IMR-90 (cell line): ENCODE results near the gene SNAPC1. TPM values are rescaled to one million over a fixed set of nuclear protein-coding genes. Genes with fewer than 3 reads are reported as not detected.

Source experiments
- ATAC-seq: fragments of 200-7000 bp; cut with Tn5 transposase; 2 replicates; pipeline ENCODE4 v1.9.1; 2020; ENCODE audit warnings: low read depth, mild to moderate bottlenecking, moderate library complexity
- BruUV-seq: library from RNA; stranded (reverse); fragments of 400-500 nt; replicated peaks from 2 replicates; lab custom pipeline; 2021; lab: Mats Ljungman, UMichigan
- CTCF ChIA-PET: fragments of 300-600 bp; formaldehyde crosslinking; extraction: SDS; loops from one replicate; lab custom pipeline; 2021; ENCODE audit warnings: antibody characterized with exemption; lab: Yijun Ruan, JAX
- POLR2A ChIA-PET: fragments of 300-600 bp; sonication (Branson Sonifier 250); formaldehyde crosslinking; loops from one replicate; lab custom pipeline; 2022; ENCODE audit warnings: antibody characterized with exemption; ENCODE audit not compliant: unreplicated experiment; lab: Charles Lee
- DNase-seq: peaks from one replicate; pipeline ENCODE4 v3.0.0; 2013
- H2AFZ ChIP-seq: replicated peaks from 2 replicates; pipeline ENCODE3; 2013; ENCODE audit warnings: low read length, mild to moderate bottlenecking; ENCODE audit not compliant: poor library complexity
- H2AK5ac ChIP-seq: 2 replicates; pipeline ENCODE4 v1.6.1; 2013; ENCODE audit warnings: low read depth, low read length, inconsistent platforms
- H2AK9ac ChIP-seq: replicated peaks from 2 replicates; pipeline ENCODE3; 2013; ENCODE audit warnings: mild to moderate bottlenecking, low read depth, low read length, moderate library complexity; ENCODE audit not compliant: poor library complexity
- H2BK120ac ChIP-seq: 2 replicates; pipeline ENCODE4 v1.6.1; 2013; ENCODE audit warnings: low read depth, low read length, inconsistent platforms
- H2BK15ac ChIP-seq: 3 replicates; pipeline ENCODE4 v1.6.1; 2013; ENCODE audit warnings: low read depth, low read length, inconsistent platforms
- H2BK20ac ChIP-seq: 2 replicates; pipeline ENCODE4 v1.6.1; 2013; ENCODE audit warnings: low read depth, mild to moderate bottlenecking, inconsistent platforms, low read length, moderate library complexity
- H2BK5ac ChIP-seq: 2 replicates; pipeline ENCODE4 v1.6.1; 2013; ENCODE audit warnings: mild to moderate bottlenecking, low read depth, low read length, inconsistent platforms; ENCODE audit not compliant: poor library complexity, severe bottlenecking
- H3K14ac ChIP-seq: replicated peaks from 2 replicates; pipeline ENCODE4 v1.6.1; 2013; ENCODE audit warnings: low read depth, low read length, inconsistent platforms
- H3K18ac ChIP-seq: 2 replicates; pipeline ENCODE4 v1.6.1; 2013; ENCODE audit warnings: low read depth, low read length, control low read depth
- H3K23ac ChIP-seq: 2 replicates; pipeline ENCODE4 v1.6.1; 2013; ENCODE audit warnings: low read depth, low read length, inconsistent platforms
- H3K27ac ChIP-seq: 2 replicates; pipeline ENCODE4 v1.5.1; 2013; ENCODE audit warnings: mild to moderate bottlenecking, control low read depth, low read length; ENCODE audit not compliant: insufficient read depth
- H3K27me3 ChIP-seq: 2 replicates; pipeline ENCODE4 v1.6.1; 2013; ENCODE audit warnings: low read length; ENCODE audit not compliant: control insufficient read depth, insufficient read depth
- H3K36me3 ChIP-seq: 2 replicates; pipeline ENCODE4 v1.6.1; 2013; ENCODE audit warnings: low read length, mixed read lengths; ENCODE audit not compliant: control insufficient read depth, insufficient read depth
- H3K4ac ChIP-seq: 2 replicates; pipeline ENCODE4 v1.6.1; 2013; ENCODE audit warnings: low read depth, low read length, inconsistent platforms
- H3K4me1 ChIP-seq: 2 replicates; pipeline ENCODE4 v1.6.1; 2013; ENCODE audit warnings: low read length, mixed read lengths; ENCODE audit not compliant: control insufficient read depth, insufficient read depth
- H3K4me2 ChIP-seq: 2 replicates; pipeline ENCODE4 v1.6.1; 2013; ENCODE audit warnings: low read depth, mild to moderate bottlenecking, control low read depth, low read length, moderate library complexity
- H3K4me3 ChIP-seq: 2 replicates; pipeline ENCODE4 v1.5.1; 2013; ENCODE audit warnings: low read depth, mild to moderate bottlenecking, control low read depth, low read length, moderate library complexity; ENCODE audit not compliant: insufficient read depth
- H3K56ac ChIP-seq: 2 replicates; pipeline ENCODE4 v1.6.1; 2013; ENCODE audit warnings: low read length, inconsistent platforms; ENCODE audit not compliant: insufficient read depth; ENCODE audit errors: extremely low read depth
- H3K79me1 ChIP-seq, 2 experiments: 2 replicates each; pipeline ENCODE4 v1.6.1; 2013; ENCODE audit warnings: low read length in 2 of 2, inconsistent platforms in 1 of 2, low read depth in 1 of 2
- H3K9ac ChIP-seq: 2 replicates; pipeline ENCODE4 v1.6.1; 2013; ENCODE audit warnings: low read depth, low read length, control low read depth
- H3K9me1 ChIP-seq: 2 replicates; pipeline ENCODE4 v1.6.1; 2013; ENCODE audit warnings: low read length, inconsistent platforms; ENCODE audit not compliant: insufficient read depth
- H3K9me3 ChIP-seq: 2 replicates; pipeline ENCODE4 v1.6.1; 2013; ENCODE audit warnings: low read length; ENCODE audit not compliant: control insufficient read depth, insufficient read depth
- H4K20me1 ChIP-seq: 2 replicates; pipeline ENCODE4 v1.6.1; 2013; ENCODE audit warnings: low read length, inconsistent platforms; ENCODE audit not compliant: insufficient read depth
- H4K5ac ChIP-seq: 2 replicates; pipeline ENCODE4 v1.6.1; 2013; ENCODE audit warnings: mild to moderate bottlenecking, low read depth, low read length, control low read depth
- H4K8ac ChIP-seq, 2 experiments: 2 replicates each; pipeline ENCODE4 v1.6.1; 2013; ENCODE audit warnings: low read depth in 2 of 2, low read length in 2 of 2, control low read depth in 1 of 2, inconsistent platforms in 1 of 2
- H4K91ac ChIP-seq: 2 replicates; pipeline ENCODE4 v1.6.1; 2013; ENCODE audit warnings: low read depth, low read length, inconsistent platforms; ENCODE audit not compliant: insufficient read depth
- BHLHE40 ChIP-seq: fragments of 150-350 bp; IDR thresholded peaks from 2 replicates; pipeline ENCODE4 v1.6.1; 2016; ENCODE audit warnings: mild to moderate bottlenecking, low read depth, low read length
- CEBPB ChIP-seq: IDR thresholded peaks from 2 replicates; pipeline ENCODE4 v1.6.1; 2012; ENCODE audit warnings: low read depth, low read length, improper control_type of control experiment
- CHD1 ChIP-seq: IDR thresholded peaks from 2 replicates; pipeline ENCODE4 v1.6.1; 2012; ENCODE audit warnings: low read depth, low read length, improper control_type of control experiment
- ELK1 ChIP-seq: fragments of 150-350 bp; IDR thresholded peaks from 2 replicates; pipeline ENCODE4 v1.6.1; 2016; ENCODE audit warnings: low read depth, mild to moderate bottlenecking, low read length, moderate library complexity, borderline replicate concordance
- MAFK ChIP-seq: IDR thresholded peaks from 2 replicates; pipeline ENCODE4 v1.6.1; 2012; ENCODE audit warnings: low read depth, low read length, improper control_type of control experiment
- MAZ ChIP-seq: IDR thresholded peaks from 2 replicates; pipeline ENCODE4 v1.6.1; 2012; ENCODE audit warnings: low read depth, mild to moderate bottlenecking, low read length, improper control_type of control experiment, moderate library complexity, borderline replicate concordance
- MXI1 ChIP-seq: IDR thresholded peaks from 2 replicates; pipeline ENCODE4 v1.6.1; 2012; ENCODE audit warnings: low read depth, mild to moderate bottlenecking, low read length, moderate library complexity, borderline replicate concordance
- NFE2L2 ChIP-seq: fragments of 150-350 bp; IDR thresholded peaks from 2 replicates; pipeline ENCODE4 v1.6.1; 2016; ENCODE audit warnings: low read depth, mild to moderate bottlenecking, low read length
- POLR2A ChIP-seq: IDR thresholded peaks from 2 replicates; pipeline ENCODE4 v1.6.1; 2012; ENCODE audit warnings: mild to moderate bottlenecking, low read depth, low read length
- RAD21 ChIP-seq: IDR thresholded peaks from 2 replicates; pipeline ENCODE4 v1.6.1; 2012; ENCODE audit warnings: low read length, improper control_type of control experiment
- RCOR1 ChIP-seq: IDR thresholded peaks from 2 replicates; pipeline ENCODE4 v1.6.1; 2012; ENCODE audit warnings: mild to moderate bottlenecking, low read length, improper control_type of control experiment; ENCODE audit not compliant: insufficient replicate concordance
- RFX5 ChIP-seq: IDR thresholded peaks from 2 replicates; pipeline ENCODE4 v1.8.0; 2012; ENCODE audit warnings: low read depth, mild to moderate bottlenecking, low read length, moderate library complexity
- SMC3 ChIP-seq: fragments of 150-350 bp; IDR thresholded peaks from 2 replicates; pipeline ENCODE4 v1.6.1; 2016; ENCODE audit warnings: low read depth, mild to moderate bottlenecking, antibody characterized with exemption, low read length, moderate library complexity
- WGBS, 2 experiments: methylation state at CpG; one replicate each; pipeline versions ENCODE4 v1.1.5 to v1.1.7; 2013; ENCODE audit warnings: missing lambda C conversion rate in 2 of 2; ENCODE audit not compliant: insufficient read length in 1 of 2; ENCODE audit errors: extremely low coverage in 2 of 2; 5-methylcytosine and 5-hydroxymethylcytosine counted together
- dilution Hi-C: fragments of 300-500 bp; cut with HindIII; formaldehyde crosslinking; loops from one replicate; pipeline ENCODE4 v1.14.3; 2018; ENCODE audit warnings: low sequenced_read_pairs; ENCODE audit not compliant: unreplicated experiment
- in situ Hi-C: fragments of 300-500 bp; cut with MboI; formaldehyde crosslinking; loops from 3 replicates; pipeline ENCODE4 v1.14.3; 2019; ENCODE audit warnings: low sequenced_read_pairs, inconsistent platforms, mixed read lengths
- intact Hi-C: fragments of 100-400 bp; cut with micrococcal nuclease; formaldehyde crosslinking; loops from 2 replicates; pipeline ENCODE4 v1.10.0; 2022
- polyA plus RNA-seq, 3 experiments: library from polyadenylated mRNA; depleted of rRNA; stranded (reverse); fragments of >200 nt; gene quantifications; 2 replicates each; pipeline ENCODE4 v1.2.3, GENCODE V29; 2012; ENCODE audit warnings: low replicate concordance in 1 of 3
- total RNA-seq: library from RNA; depleted of rRNA; stranded (reverse); fragments of >200 nt; gene quantifications from 2 replicates; pipeline ENCODE4 v1.2.3, GENCODE V29; 2012
- TF ChIP-seq, protein P1 (sequence below): conservative IDR thresholded peaks from 2 replicates; pipeline ENCODE4 v1.5.1; 2012; ENCODE audit warnings: mild to moderate bottlenecking, low read depth, low read length, improper control_type of control experiment
- TF ChIP-seq, protein P2 (sequence below): fragments of 150-350 bp; IDR thresholded peaks from 2 replicates; pipeline ENCODE4 v1.6.1; 2017; ENCODE audit warnings: mild to moderate bottlenecking, antibody characterized with exemption, low read length, low read depth

SNAPC1 gene
- total and polyA plus RNA-seq, 2 of the 4 experiments (the other 2 are of a cell fraction), result 7.7 to 9.3 TPM

DNA sequence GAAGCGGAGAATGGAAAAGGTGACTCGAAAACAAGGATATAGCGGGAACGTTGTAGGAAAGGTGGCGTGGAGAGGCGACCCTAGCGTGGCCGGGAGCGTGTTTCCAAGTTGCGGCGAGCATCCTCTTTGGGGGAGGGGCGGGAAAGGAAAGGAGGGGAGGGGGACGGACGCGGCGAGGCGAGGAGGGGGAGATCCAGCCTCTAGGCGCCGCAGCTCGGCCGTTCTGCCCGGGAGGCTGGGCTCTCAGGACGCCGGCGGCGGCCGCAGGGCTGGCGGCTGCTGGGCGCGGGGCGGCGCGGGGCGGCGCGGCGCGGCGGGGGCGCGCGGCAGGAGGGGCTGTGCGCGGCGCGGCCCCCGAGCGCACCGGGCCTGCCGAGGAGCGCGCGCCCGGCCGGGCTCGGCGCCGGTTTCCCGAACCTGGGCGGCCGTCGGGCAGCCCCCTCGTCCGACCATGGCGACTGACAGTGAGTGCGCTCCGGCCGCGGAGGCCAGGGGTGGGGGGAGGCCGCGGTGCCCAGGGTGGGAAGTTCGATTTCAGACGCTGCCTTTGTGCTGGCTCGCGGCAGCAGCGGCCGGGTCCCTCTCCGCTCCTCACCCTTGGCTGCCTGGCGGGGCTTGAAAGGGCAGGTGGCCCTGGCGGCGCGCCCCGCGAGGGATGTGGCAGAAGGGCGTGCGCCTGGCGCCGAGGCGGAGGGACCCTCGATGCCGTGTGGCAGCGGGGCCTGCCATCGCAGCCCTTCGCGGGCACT is 50.3 kb downstream of the SNAPC1 start, which contains the start of gene SYT16:
SYT16 (plus strand) TSS at position 357 of the 749 bp plus-strand sequence.
- Histone ChIP-seq H2AK9ac (peak within 1 kb of the TSS; percentile 7), H3K9me3 (no peaks in the 10 kb centered on the region; the same call in 1 of the 2 replicates), H4K8ac (no peak within 1 kb of the TSS), H3K9me1 (peaks cover 6% of the 10 kb centered on the region), H3K4me3 (peak within 1 kb of the TSS; percentile 83), H3K56ac (no peak within 1 kb of the TSS), H3K27ac (no peak within 1 kb of the TSS; the same call in 1 of the 2 replicates), H2BK120ac (no peak within 1 kb of the TSS), H3K18ac (no peak within 1 kb of the TSS), H3K4me1 (peaks cover 2% of the 10 kb centered on the region; the same call in 1 of the 2 replicates), H4K5ac (no peak within 1 kb of the TSS), H2BK20ac (no peak within 1 kb of the TSS), H2AK5ac (no peak within 1 kb of the TSS), H3K9ac (peak within 1 kb of the TSS; percentile 20; the same call in 1 of the 2 replicates), H3K36me3 (no peaks in the 10 kb centered on the region), H3K79me1 (no peaks in the 10 kb centered on the region), H4K20me1 (no peaks in the 10 kb centered on the region), H3K27me3 (peaks cover 26% of the 10 kb centered on the region), H3K4me2 (peak within 1 kb of the TSS; percentile 89), H2BK15ac (no peak within 1 kb of the TSS), H4K91ac (no peak within 1 kb of the TSS), H3K4ac (no peak within 1 kb of the TSS), H2AFZ (peak within 1 kb of the TSS; percentile 90), H3K23ac (peak within 1 kb of the TSS; percentile 11; the same call in 1 of the 2 replicates), H2BK5ac (no peak within 1 kb of the TSS), H3K14ac (no peak within 1 kb of the TSS)
- dilution Hi-C loops (no loop called here), intact Hi-C loops (no loop called here), in situ Hi-C loops (no loop called here)
- DNase-seq (no peak), ATAC-seq (peak; percentile 75)
- no TSS peak for BruUV-seq
- TF ChIP-seq RAD21 (no peak), MAFK (no peak), CEBPB (no peak), NFE2L2 (no peak), BHLHE40 (no peak), RFX5 (no peak), MAZ (no peak; the same call in 1 of the 2 replicates), MXI1 (no peak), SMC3 (no peak), ELK1 (no peak), RCOR1 (no peak), POLR2A (no peak), CHD1 (no peak)
- TF ChIP-seq, protein P1, sequence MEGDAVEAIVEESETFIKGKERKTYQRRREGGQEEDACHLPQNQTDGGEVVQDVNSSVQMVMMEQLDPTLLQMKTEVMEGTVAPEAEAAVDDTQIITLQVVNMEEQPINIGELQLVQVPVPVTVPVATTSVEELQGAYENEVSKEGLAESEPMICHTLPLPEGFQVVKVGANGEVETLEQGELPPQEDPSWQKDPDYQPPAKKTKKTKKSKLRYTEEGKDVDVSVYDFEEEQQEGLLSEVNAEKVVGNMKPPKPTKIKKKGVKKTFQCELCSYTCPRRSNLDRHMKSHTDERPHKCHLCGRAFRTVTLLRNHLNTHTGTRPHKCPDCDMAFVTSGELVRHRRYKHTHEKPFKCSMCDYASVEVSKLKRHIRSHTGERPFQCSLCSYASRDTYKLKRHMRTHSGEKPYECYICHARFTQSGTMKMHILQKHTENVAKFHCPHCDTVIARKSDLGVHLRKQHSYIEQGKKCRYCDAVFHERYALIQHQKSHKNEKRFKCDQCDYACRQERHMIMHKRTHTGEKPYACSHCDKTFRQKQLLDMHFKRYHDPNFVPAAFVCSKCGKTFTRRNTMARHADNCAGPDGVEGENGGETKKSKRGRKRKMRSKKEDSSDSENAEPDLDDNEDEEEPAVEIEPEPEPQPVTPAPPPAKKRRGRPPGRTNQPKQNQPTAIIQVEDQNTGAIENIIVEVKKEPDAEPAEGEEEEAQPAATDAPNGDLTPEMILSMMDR, result no peak
- TF ChIP-seq, protein P2, sequence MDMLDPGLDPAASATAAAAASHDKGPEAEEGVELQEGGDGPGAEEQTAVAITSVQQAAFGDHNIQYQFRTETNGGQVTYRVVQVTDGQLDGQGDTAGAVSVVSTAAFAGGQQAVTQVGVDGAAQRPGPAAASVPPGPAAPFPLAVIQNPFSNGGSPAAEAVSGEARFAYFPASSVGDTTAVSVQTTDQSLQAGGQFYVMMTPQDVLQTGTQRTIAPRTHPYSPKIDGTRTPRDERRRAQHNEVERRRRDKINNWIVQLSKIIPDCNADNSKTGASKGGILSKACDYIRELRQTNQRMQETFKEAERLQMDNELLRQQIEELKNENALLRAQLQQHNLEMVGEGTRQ, result no peak
- ChIA-PET POLR2A (no interaction called here), CTCF (no interaction called here)
- WGBS, 2 experiments, result 4% methylated on average over 53 of the region's 95 CpGs; no CpG with 5 or more reads in 1 of the 2 experiments
